HepG2 (cell line): ENCODE data around the gene LEP. TPM values are rescaled to one million over a fixed set of nuclear protein-coding genes. Genes with fewer than 3 reads are reported as not detected.
A peak's percentile ranks its signal among the peaks of the same experiment; 100 is the strongest.
"Not testable (repeated sequence)": the region's sequence is repeated elsewhere in the genome, so short reads cannot be mapped to it uniquely, and the experiment has no call there.

ENCODE experiments used
- ATAC-seq: fragments of 200-7000 bp; cut with Tn5 transposase; 3 replicates; pipeline ENCODE4 v1.9.1; 2020; ENCODE audit warnings: mild to moderate bottlenecking, moderate library complexity
- BruUV-seq: library from RNA; stranded (reverse); fragments of 400-500 nt; replicated peaks from 2 replicates; lab custom pipeline; 2021; lab: Mats Ljungman, UMichigan
- CTCF ChIA-PET: fragments of 300-600 bp; formaldehyde crosslinking; extraction: SDS; loops from one replicate; lab custom pipeline; 2021; ENCODE audit warnings: low total read pairs, inconsistent platforms, low intra/inter-chr PET ratio; lab: Yijun Ruan, JAX
- POLR2A ChIA-PET: fragments of 350-600 bp; sonication (Branson Sonifier 250); formaldehyde crosslinking; loops from one replicate; lab custom pipeline; 2020; ENCODE audit warnings: antibody characterized with exemption, inconsistent platforms; lab: Yijun Ruan, JAX
- DNase-seq: peaks from one replicate; pipeline ENCODE4 v3.0.0-alpha.2; 2015; ENCODE audit warnings: low spot score
- FAIRE-seq: peaks from 3 replicates; lab custom pipeline; 2011; peaks lifted over from hg19 to GRCh38; lab: Jason Lieb, UNC
- H2AFZ ChIP-seq: one replicate; pipeline ENCODE4 v1.6.1; 2011; ENCODE audit warnings: low read length, inconsistent platforms
- H3K27ac ChIP-seq: fragments of 300-600 bp; 3 replicates; pipeline ENCODE4 v1.8.0; 2011; ENCODE audit warnings: mixed run types, mild to moderate bottlenecking, mixed read lengths, low read length, inconsistent platforms; ENCODE audit not compliant: insufficient read depth; ENCODE audit errors: extremely low read length
- H3K27me3 ChIP-seq, 2 experiments: fragments of 200-600 bp in 1 of 2; 2 replicates in 1 of 2; 3 replicates in 1 of 2; pipeline versions ENCODE4 v1.6.0 to v1.8.0; 2011; ENCODE audit warnings: low read length in 2 of 2, mild to moderate bottlenecking in 2 of 2, moderate library complexity in 2 of 2, inconsistent platforms in 1 of 2; ENCODE audit not compliant: insufficient read depth in 2 of 2, control insufficient read depth in 1 of 2
- H3K36me3 ChIP-seq, 2 experiments: fragments of 200-600 bp in 1 of 2; replicated peaks in 1 of 2; 2 replicates in 1 of 2; 3 replicates in 1 of 2; pipeline versions ENCODE4 v1.5.1 to v1.8.0; 2011; ENCODE audit warnings: low read length in 2 of 2, inconsistent platforms in 1 of 2; ENCODE audit not compliant: insufficient read depth in 2 of 2, control insufficient read depth in 1 of 2
- H3K4me1 ChIP-seq: 2 replicates; pipeline ENCODE4 v1.5.1; 2012; ENCODE audit warnings: low read length, inconsistent platforms; ENCODE audit not compliant: insufficient read depth
- H3K4me2 ChIP-seq: 2 replicates; pipeline ENCODE4 v1.6.0; 2011; ENCODE audit warnings: low read depth, low read length, inconsistent platforms
- H3K4me3 ChIP-seq, 3 experiments: fragments of 200-600 bp in 1 of 3; sonication (generic), shearing (Covaris generic) in 1 of 3; replicated peaks in 1 of 3; 2 replicates each; pipeline ENCODE4 v1.5.1; 2011 to 2016; ENCODE audit warnings: low read length in 3 of 3, inconsistent platforms in 2 of 3, low read depth in 2 of 3, mild to moderate bottlenecking in 2 of 3, control low read depth in 1 of 3, mixed read lengths in 1 of 3; ENCODE audit not compliant: insufficient read depth in 1 of 3
- H3K79me2 ChIP-seq: one replicate; pipeline ENCODE4 v1.6.1; 2011; ENCODE audit warnings: low read length, inconsistent platforms; ENCODE audit not compliant: insufficient read depth
- H3K9ac ChIP-seq: 2 replicates; pipeline ENCODE4 v1.6.0; 2011; ENCODE audit warnings: mild to moderate bottlenecking, low read depth, low read length, inconsistent platforms; ENCODE audit not compliant: insufficient read depth
- H3K9me3 ChIP-seq: 2 replicates; pipeline ENCODE4 v1.5.1; 2012; ENCODE audit warnings: mild to moderate bottlenecking, low read length
- H4K20me1 ChIP-seq: 2 replicates; pipeline ENCODE4 v1.6.0; 2011; ENCODE audit warnings: inconsistent platforms, mild to moderate bottlenecking, low read length, moderate library complexity; ENCODE audit not compliant: insufficient read depth
- CEBPB ChIP-seq: IDR thresholded peaks from 2 replicates; pipeline ENCODE4 v1.6.1; 2011; ENCODE audit warnings: low read depth, low read length, improper control_type of control experiment, borderline replicate concordance
- RFXANK ChIP-seq: IDR thresholded peaks from 2 replicates; pipeline ENCODE4 v1.6.1; 2016
- SNRNP70 ChIP-seq: fragments of 200-400 bp; formaldehyde crosslinking; IDR thresholded peaks from 2 replicates; pipeline ENCODE4 v1.6.1; 2017; ENCODE audit warnings: mild to moderate bottlenecking, low read depth, low read length, moderate library complexity
- SP140L ChIP-seq: sonication (generic); formaldehyde crosslinking; IDR thresholded peaks from 2 replicates; pipeline ENCODE4 v1.4.0; 2020; ENCODE audit warnings: missing genetic modification reagents, borderline replicate concordance
- TBX2 ChIP-seq: sonication (generic); formaldehyde crosslinking; IDR thresholded peaks from 2 replicates; pipeline ENCODE4 v1.5.0; 2020; ENCODE audit warnings: missing genetic modification reagents, mild to moderate bottlenecking, borderline replicate concordance
- TBX3 ChIP-seq: fragments of 450-650 bp; IDR thresholded peaks from 2 replicates; pipeline ENCODE4 v1.6.1; 2017; ENCODE audit warnings: antibody characterized with exemption, mild to moderate bottlenecking, inconsistent platforms, borderline replicate concordance
- ZNF282 ChIP-seq: fragments of 450-650 bp; IDR thresholded peaks from 2 replicates; pipeline ENCODE4 v1.6.1; 2018; ENCODE audit not compliant: partially characterized antibody
- ZNF335 ChIP-seq: sonication (generic); formaldehyde crosslinking; IDR thresholded peaks from 2 replicates; pipeline ENCODE4 v1.4.0; 2020; ENCODE audit warnings: missing genetic modification reagents
- ZNF44 ChIP-seq: sonication (generic); formaldehyde crosslinking; IDR thresholded peaks from 2 replicates; pipeline ENCODE4 v1.5.1; 2020; ENCODE audit warnings: mild to moderate bottlenecking, missing genetic modification reagents
- WGBS: methylation state at CpG from one replicate; pipeline ENCODE4 v1.1.6; 2017; ENCODE audit warnings: low lambda C conversion rate; 5-methylcytosine and 5-hydroxymethylcytosine counted together
- in situ Hi-C: cut with HindIII; loops from 2 replicates; pipeline ENCODE4 v1.10.0; 2017; ENCODE audit warnings: low pct_unique_long_range_greater_than_20kb; ENCODE audit not compliant: extremely low pct_ligation_motif_present
- intact Hi-C: fragments of 100-400 bp; cut with micrococcal nuclease; formaldehyde crosslinking; loops from one replicate; pipeline ENCODE4 v1.10.0; 2022; ENCODE audit not compliant: unreplicated experiment
- polyA plus RNA-seq, 8 experiments: library from polyadenylated mRNA; depleted of rRNA in 3 of 8; stranded (reverse) in 7 of 8; unstranded in 1 of 8; fragments of >200 nt; fragmentation: Illumina TruSeq in 4 of 8; extraction: Trizol in 4 of 8; gene quantifications; 2 replicates each; pipeline versions ENCODE4 v1.2.1 to v1.2.3, GENCODE V29; 2011 to 2016; ENCODE audit warnings: low read depth in 4 of 8, missing spikeins in 1 of 8, mixed read lengths in 1 of 8; ENCODE audit not compliant: insufficient read depth in 1 of 8
- total RNA-seq, 5 experiments: library from RNA; depleted of rRNA; stranded (reverse); fragments of >200 nt; fragmentation: Illumina TruSeq; extraction: Trizol; gene quantifications; 2 replicates each; pipeline ENCODE4 v1.2.3, GENCODE V29; 2016; ENCODE audit warnings: low read depth in 1 of 5

Gene LEP
- total and polyA plus RNA-seq, 2 of the 13 experiments (the other 11 are each of a cell fraction or from before 2014, with no cell fraction given): 0.05 TPM; not detected in 1

GRCh38 chr7:128278366-128278765 is 37.3 kb downstream of the LEP start:
- Histone ChIP-seq H3K27ac (no peak overlapping the region), H4K20me1 (no peaks in the 10 kb centered on the region), H3K9ac (no peak overlapping the region), H3K4me2 (no peak overlapping the region), H3K4me3 (no peak overlapping the region)
- FAIRE-seq: no peak
- ChIA-PET POLR2A (no interaction called here), CTCF (no interaction called here)
- DNase-seq: no peak
- in situ Hi-C loops: no loop called here
- ATAC-seq: no peak
- BruUV-seq: no TSS peak
- no peak for TF ChIP-seq TBX3
- TF ChIP-seq TBX2 (CRISPR knock-in tag): no peak
- no peak for TF ChIP-seq ZNF335 (CRISPR knock-in tag)
- TF ChIP-seq ZNF44 (CRISPR knock-in tag): no peak
- TF ChIP-seq SNRNP70: no peak
- TF ChIP-seq SP140L (CRISPR knock-in tag): no peak
- TF ChIP-seq, all 625 proteins: peak for 0
- 79% methylated on average over 1 of the region's 1 CpG for WGBS
- intact Hi-C loops: no loop called here
- Histone ChIP-seq H3K79me2 (no peaks in the 10 kb centered on the region), H3K4me1 (peaks cover 25% of the 10 kb centered on the region), H3K9me3 (peaks cover 8% of the 10 kb centered on the region; the same call in 1 of the 2 replicates), H2AFZ (no peak overlapping the region), H3K36me3 (no peaks in the 10 kb centered on the region), H3K27me3 (no peaks in the 10 kb centered on the region)

- FAIRE-seq (no peak), ATAC-seq (no peak), DNase-seq (no peak)
- Histone ChIP-seq H4K20me1 (no peaks in the 10 kb centered on the region), H3K9me3 (peaks cover 8% of the 10 kb centered on the region; the same call in 1 of the 2 replicates), H2AFZ (no peak overlapping the region), H3K4me2 (no peak overlapping the region), H3K79me2 (no peaks in the 10 kb centered on the region), H3K4me1 (peaks cover 20% of the 10 kb centered on the region), H3K36me3 (no peaks in the 10 kb centered on the region), H3K27ac (no peak overlapping the region), H3K9ac (no peak overlapping the region), H3K4me3 (no peak overlapping the region)
- WGBS: 86% methylated on average over 6 of the region's 6 CpGs
- BruUV-seq: no TSS peak
- in situ Hi-C loops: no loop called here
- intact Hi-C loops: no loop called here
- ChIA-PET CTCF (no interaction called here), POLR2A (no interaction called here)
- TF ChIP-seq ZNF282: no peak
- peak; percentile 27; the same call in 1 of the 2 replicates for TF ChIP-seq CEBPB
- no peak for TF ChIP-seq RFXANK (CRISPR knock-in tag)
- TF ChIP-seq, all 625 proteins: peak for 1
- no peaks in the 10 kb centered on the region for H3K27me3 ChIP-seq
Observed at GRCh38 chr7:128279124-128279713, 38.1 kb downstream of the LEP start.

GRCh38 chr7:128280451-128280850 is 39.4 kb downstream of the LEP start:
- CTCF ChIA-PET, in situ Hi-C loops, BruUV-seq, H3K9ac ChIP-seq, H2AFZ ChIP-seq, H3K4me2 ChIP-seq, H3K36me3 ChIP-seq, POLR2A ChIA-PET, H3K9me3 ChIP-seq, H3K4me3 ChIP-seq, H3K27me3 ChIP-seq, intact Hi-C loops, DNase-seq, H3K79me2 ChIP-seq, H3K4me1 ChIP-seq, ATAC-seq, H3K27ac ChIP-seq, H4K20me1 ChIP-seq, FAIRE-seq: not testable (repeated sequence)
- WGBS: 0% methylated on average over 1 of the region's 1 CpG
